Activated CD4-positive, alpha-beta memory T cell treated with anti-CD3 and anti-CD28 coated beads, Interleukin-2, amount 10 ng/mL, durations not matched to agents 7 days and 5 days (primary cell): ENCODE results near the gene SFMBT2. TPM values are rescaled to one million over a fixed set of nuclear protein-coding genes. Genes with fewer than 3 reads are reported as not detected.

Experiments used
- CTCF ChIA-PET: fragments of 350-600 bp; sonication (Branson Sonifier 250); formaldehyde crosslinking; loops from one replicate; lab custom pipeline; 2021; ENCODE audit warnings: antibody characterized with exemption, inconsistent platforms; lab: Charles Lee
- POLR2A ChIA-PET: fragments of 350-600 bp; sonication (Branson Sonifier 250); formaldehyde crosslinking; loops from one replicate; lab custom pipeline; 2021; ENCODE audit warnings: antibody characterized with exemption; lab: Charles Lee
- DNase-seq: peaks from one replicate; pipeline ENCODE4 v3.0.0-alpha.2; 2020
- H3K27ac Mint-ChIP-seq: one replicate; pipeline ENCODE4 v1.8.0; 2021; ENCODE audit warnings: mild to moderate bottlenecking, mixed read lengths
- H3K27me3 Mint-ChIP-seq: one replicate; pipeline ENCODE4 v1.8.0; 2021; ENCODE audit warnings: mixed read lengths
- H3K36me3 Mint-ChIP-seq: one replicate; pipeline ENCODE4 v1.8.0; 2021; ENCODE audit warnings: low read depth, mixed read lengths
- H3K4me1 Mint-ChIP-seq: one replicate; pipeline ENCODE4 v1.8.0; 2021; ENCODE audit warnings: mixed read lengths
- H3K4me3 Mint-ChIP-seq: one replicate; pipeline ENCODE4 v1.8.0; 2021; ENCODE audit warnings: mild to moderate bottlenecking, mixed read lengths
- H3K9me3 Mint-ChIP-seq: one replicate; pipeline ENCODE4 v1.8.0; 2021; ENCODE audit warnings: mixed read lengths
- total RNA-seq, 2 experiments: library from RNA; stranded (reverse); gene quantifications; one replicate each; pipeline ENCODE4 v1.2.3, GENCODE V29; 2021

Gene SFMBT2
- total RNA-seq, 2 experiments from 2014 or later: 25.8 to 27.0 TPM

GRCh38 chr10:7267142-7267541, 143.7 kb downstream of the SFMBT2 start:
- Mint-ChIP-seq H3K4me1 (peaks cover 41% of the 10 kb centered on the region), H3K27me3 (no peaks in the 10 kb centered on the region), H3K27ac (no peak overlapping the region), H3K36me3 (peaks cover 23% of the 10 kb centered on the region), H3K9me3 (peaks cover 6% of the 10 kb centered on the region), H3K4me3 (no peak overlapping the region)
- POLR2A ChIA-PET: interaction anchor here (0.8 kb wide), 1 partner anchor 9 kb away, joined by 3 read pairs; no protein-coding TSS in a partner anchor
- CTCF ChIA-PET: no interaction called here
- DNase-seq: no peak

- CTCF ChIA-PET: no interaction called here
- no peak overlapping the region for H3K27ac Mint-ChIP-seq
Observed at GRCh38 chr10:7265396-7266123, 145.3 kb downstream of the SFMBT2 start.

GRCh38 chr10:7264313-7264756, 146.5 kb downstream of the SFMBT2 start:
- Mint-ChIP-seq H3K4me1 (peaks cover 40% of the 10 kb centered on the region), H3K27me3 (no peaks in the 10 kb centered on the region), H3K27ac (no peak overlapping the region), H3K9me3 (no peaks in the 10 kb centered on the region), H3K4me3 (no peak overlapping the region), H3K36me3 (peaks cover 5% of the 10 kb centered on the region)
- POLR2A ChIA-PET: no interaction called here
- DNase-seq: no peak
- CTCF ChIA-PET: no interaction called here

More at GRCh38 chr10:7265396-7266123, 145.3 kb downstream of the SFMBT2 start:
- no peaks in the 10 kb centered on the region for H3K9me3 Mint-ChIP-seq
- no peaks in the 10 kb centered on the region for H3K27me3 Mint-ChIP-seq
- H3K36me3 Mint-ChIP-seq: peaks cover 13% of the 10 kb centered on the region
- no peak for DNase-seq
- no peak overlapping the region for H3K4me3 Mint-ChIP-seq
- POLR2A ChIA-PET: no interaction called here
- peaks cover 40% of the 10 kb centered on the region for H3K4me1 Mint-ChIP-seq

- Mint-ChIP-seq H3K4me3 (no peak overlapping the region), H3K27me3 (no peaks in the 10 kb centered on the region), H3K9me3 (no peaks in the 10 kb centered on the region), H3K27ac (no peak overlapping the region), H3K4me1 (peaks cover 41% of the 10 kb centered on the region), H3K36me3 (peaks cover 3% of the 10 kb centered on the region)
- DNase-seq: no peak
- ChIA-PET POLR2A (no interaction called here), CTCF (no interaction called here)
Observed at GRCh38 chr10:7263616-7264015, 147.2 kb downstream of the SFMBT2 start.

GRCh38 chr10:7261351-7261750, 149.5 kb downstream of the SFMBT2 start:
- peaks cover 45% of the 10 kb centered on the region for H3K4me1 Mint-ChIP-seq
- no peak overlapping the region for H3K27ac Mint-ChIP-seq
- H3K36me3 Mint-ChIP-seq: no peaks in the 10 kb centered on the region
- no peaks in the 10 kb centered on the region for H3K9me3 Mint-ChIP-seq
- no peak overlapping the region for H3K4me3 Mint-ChIP-seq
- ChIA-PET CTCF (interaction anchor here (0.7 to 0.9 kb wide), 2 partner anchors 140 to 147 kb away, joined by 3 read pairs; no protein-coding TSS in a partner anchor), POLR2A (no interaction called here)
- no peaks in the 10 kb centered on the region for H3K27me3 Mint-ChIP-seq
- no peak for DNase-seq

GRCh38 chr10:7260912-7261311, 149.9 kb downstream of the SFMBT2 start:
- ChIA-PET CTCF (interaction anchor here (2.8 kb wide), 1 partner anchor 149 kb away, joined by 18 read pairs; the partner anchor contains the start of gene SFMBT2), POLR2A (interaction anchor here (1.0 kb wide), 1 partner anchor 8 kb away, joined by 3 read pairs; no protein-coding TSS in a partner anchor)
- Mint-ChIP-seq H3K27me3 (no peaks in the 10 kb centered on the region), H3K4me3 (no peak overlapping the region), H3K36me3 (no peaks in the 10 kb centered on the region), H3K27ac (no peak overlapping the region), H3K4me1 (peaks cover 50% of the 10 kb centered on the region), H3K9me3 (no peaks in the 10 kb centered on the region)
- DNase-seq: no peak

- peaks cover under 1% of the 10 kb centered on the region for H3K36me3 Mint-ChIP-seq
- H3K9me3 Mint-ChIP-seq: no peaks in the 10 kb centered on the region
- POLR2A ChIA-PET: interaction anchor here (1.0 to 3.1 kb wide), 2 partner anchors 9 to 16 kb away, joined by 3 to 11 read pairs; no protein-coding TSS in a partner anchor
- peak overlapping the region; percentile 44 for H3K27ac Mint-ChIP-seq
- CTCF ChIA-PET: interaction anchor here (2.8 kb wide), 1 partner anchor 149 kb away, joined by 18 read pairs; the partner anchor contains the start of gene SFMBT2
- H3K4me3 Mint-ChIP-seq: no peak overlapping the region
- no peaks in the 10 kb centered on the region for H3K27me3 Mint-ChIP-seq
- DNase-seq: no peak
- H3K4me1 Mint-ChIP-seq: peaks cover 54% of the 10 kb centered on the region
Observed at GRCh38 chr10:7260412-7260900, 150.4 kb downstream of the SFMBT2 start.

- no peaks in the 10 kb centered on the region for H3K9me3 Mint-ChIP-seq
- ChIA-PET POLR2A (interaction anchor here (0.6 to 4.7 kb wide), 8 partner anchors 11 to 212 kb away, joined by 3 to 36 read pairs (median 4); partner anchors contain the start of gene SFMBT2), CTCF (interaction anchor here (0.8 to 2.8 kb wide), 7 partner anchors 15 to 428 kb away, joined by 4 to 18 read pairs (median 6); partner anchors contain the start of gene SFMBT2)
- peak; percentile 81 for DNase-seq
- peaks cover 65% of the 10 kb centered on the region for H3K4me1 Mint-ChIP-seq
- peak overlapping the region; percentile 32 for H3K4me3 Mint-ChIP-seq
- no peaks in the 10 kb centered on the region for H3K27me3 Mint-ChIP-seq
- peak overlapping the region; percentile 74 for H3K27ac Mint-ChIP-seq
- peaks cover 5% of the 10 kb centered on the region for H3K36me3 Mint-ChIP-seq
Observed at GRCh38 chr10:7258948-7259523, 151.8 kb downstream of the SFMBT2 start.

- Mint-ChIP-seq H3K36me3 (peaks cover 14% of the 10 kb centered on the region), H3K4me3 (no peak overlapping the region), H3K9me3 (no peaks in the 10 kb centered on the region), H3K27me3 (no peaks in the 10 kb centered on the region), H3K4me1 (peaks cover 62% of the 10 kb centered on the region), H3K27ac (peak overlapping the region; percentile 63)
- ChIA-PET CTCF (interaction anchor here (1.3 to 1.5 kb wide), 2 partner anchors 11 to 155 kb away, joined by 4 read pairs; partner anchors contain the start of gene SFMBT2), POLR2A (interaction anchor here (4.7 kb wide), 1 partner anchor 15 kb away, joined by 36 read pairs; no protein-coding TSS in a partner anchor)
- DNase-seq: no peak
Observed at GRCh38 chr10:7255517-7255916, 155.3 kb downstream of the SFMBT2 start.

GRCh38 chr10:7251696-7252465, 159.0 kb downstream of the SFMBT2 start:
- POLR2A ChIA-PET: interaction anchor here (1.6 kb wide), 1 partner anchor 8 kb away, joined by 4 read pairs; no protein-coding TSS in a partner anchor
- CTCF ChIA-PET: interaction anchor here (1.4 kb wide), 1 partner anchor 17 kb away, joined by 4 read pairs; no protein-coding TSS in a partner anchor
- Mint-ChIP-seq H3K9me3 (no peaks in the 10 kb centered on the region), H3K4me1 (peaks cover 30% of the 10 kb centered on the region), H3K27ac (no peak overlapping the region), H3K4me3 (no peak overlapping the region), H3K27me3 (no peaks in the 10 kb centered on the region), H3K36me3 (peaks cover 19% of the 10 kb centered on the region)
- DNase-seq: no peak

- Mint-ChIP-seq H3K4me3 (no peak overlapping the region), H3K27me3 (no peaks in the 10 kb centered on the region), H3K4me1 (peaks cover 15% of the 10 kb centered on the region), H3K27ac (no peak overlapping the region), H3K36me3 (peaks cover 18% of the 10 kb centered on the region), H3K9me3 (no peaks in the 10 kb centered on the region)
- DNase-seq: no peak
- ChIA-PET CTCF (interaction anchor here (0.5 kb wide), 1 partner anchor 21 kb away, joined by 5 read pairs; no protein-coding TSS in a partner anchor), POLR2A (no interaction called here)
Observed at GRCh38 chr10:7250236-7250635, 160.6 kb downstream of the SFMBT2 start.

- no peak for DNase-seq
- ChIA-PET CTCF (no interaction called here), POLR2A (no interaction called here)
- peaks cover 19% of the 10 kb centered on the region for H3K36me3 Mint-ChIP-seq
- H3K4me3 Mint-ChIP-seq: no peak overlapping the region
- no peaks in the 10 kb centered on the region for H3K9me3 Mint-ChIP-seq
- peaks cover 20% of the 10 kb centered on the region for H3K4me1 Mint-ChIP-seq
- no peaks in the 10 kb centered on the region for H3K27me3 Mint-ChIP-seq
- H3K27ac Mint-ChIP-seq: no peak overlapping the region
Observed at GRCh38 chr10:7248585-7249164, 162.2 kb downstream of the SFMBT2 start.
